Breast epithelium (tissue), 3 donors: Measurements from ENCODE around the gene MORC1.

Experiments used
- CTCF ChIP-seq, 3 donors: fragments of 450-650 bp; IDR thresholded peaks; one replicate each; pipeline ENCODE4 v1.5.1; 2016 to 2017; ENCODE audit warnings: antibody characterized with exemption in 3 of 3, mild to moderate bottlenecking in 3 of 3, moderate library complexity in 3 of 3
- POLR2A ChIP-seq: fragments of 450-650 bp; IDR thresholded peaks from one replicate; pipeline ENCODE4 v1.6.1; 2016; ENCODE audit warnings: antibody characterized with exemption, mild to moderate bottlenecking, moderate library complexity
- POLR2AphosphoS5 ChIP-seq, 3 donors: sonication (generic); formaldehyde crosslinking; IDR thresholded peaks; one replicate each; pipeline ENCODE4 v1.6.1; 2017; ENCODE audit warnings: antibody characterized with exemption in 3 of 3

GRCh38 chr3:109045271-109046040 lies 72.5 kb downstream of the MORC1 start:
- TF ChIP-seq CTCF (IDR thresholded peaks at IDR 0.05) (no peak), POLR2A (no peak), POLR2AphosphoS5 (IDR thresholded peaks at IDR 0.05) (no peak)
